ENCODE data around the gene PAIP1.

- no peak for TF ChIP-seq CTCF (IDR thresholded peaks at IDR 0.05)
- no peak for TF ChIP-seq POLR2A (IDR thresholded peaks at IDR 0.05)
Observed at GRCh38 chr5:43601454-43602260, 44.8 kb upstream of the PAIP1 start.

All from suprapubic skin (tissue), 3 donors.